GDM1 (cell line): ENCODE data around the gene PAX5.

ENCODE experiments used
- DNase-seq: peaks from one replicate; lab custom pipeline; 2025; lab: John Stamatoyannopoulos, UW

Gene PAX5

GRCh38 chr9:36802201-36802920 is 231.7 kb downstream of the PAX5 start:
- DNase-seq: no peak

- no peak for DNase-seq
These were observed 233.6 kb downstream of the PAX5 start for GRCh38 chr9:36800455-36800854.

- DNase-seq: no peak
These were observed 235.6 kb downstream of the PAX5 start for GRCh38 chr9:36798350-36799065.

GRCh38 chr9:36797471-36798220 is 236.4 kb downstream of the PAX5 start:
- DNase-seq: no peak

- DNase-seq: no peak
These were observed 237.2 kb downstream of the PAX5 start for GRCh38 chr9:36796671-36797419.

GRCh38 chr9:36794461-36794860 is 239.6 kb downstream of the PAX5 start:
- DNase-seq: no peak

GRCh38 chr9:36793277-36793676 is 240.8 kb downstream of the PAX5 start:
- DNase-seq: no peak

GRCh38 chr9:36791222-36791950 is 242.7 kb downstream of the PAX5 start:
- no peak for DNase-seq

- no peak for DNase-seq
These were observed 244.2 kb downstream of the PAX5 start for GRCh38 chr9:36789886-36790285.

GRCh38 chr9:36788534-36788933 is 245.5 kb downstream of the PAX5 start:
- DNase-seq: no peak

- no peak for DNase-seq
These were observed 246.4 kb downstream of the PAX5 start for GRCh38 chr9:36787709-36788108.
